Measurements from ENCODE around the gene MDC1.

Gene MDC1

DNA sequence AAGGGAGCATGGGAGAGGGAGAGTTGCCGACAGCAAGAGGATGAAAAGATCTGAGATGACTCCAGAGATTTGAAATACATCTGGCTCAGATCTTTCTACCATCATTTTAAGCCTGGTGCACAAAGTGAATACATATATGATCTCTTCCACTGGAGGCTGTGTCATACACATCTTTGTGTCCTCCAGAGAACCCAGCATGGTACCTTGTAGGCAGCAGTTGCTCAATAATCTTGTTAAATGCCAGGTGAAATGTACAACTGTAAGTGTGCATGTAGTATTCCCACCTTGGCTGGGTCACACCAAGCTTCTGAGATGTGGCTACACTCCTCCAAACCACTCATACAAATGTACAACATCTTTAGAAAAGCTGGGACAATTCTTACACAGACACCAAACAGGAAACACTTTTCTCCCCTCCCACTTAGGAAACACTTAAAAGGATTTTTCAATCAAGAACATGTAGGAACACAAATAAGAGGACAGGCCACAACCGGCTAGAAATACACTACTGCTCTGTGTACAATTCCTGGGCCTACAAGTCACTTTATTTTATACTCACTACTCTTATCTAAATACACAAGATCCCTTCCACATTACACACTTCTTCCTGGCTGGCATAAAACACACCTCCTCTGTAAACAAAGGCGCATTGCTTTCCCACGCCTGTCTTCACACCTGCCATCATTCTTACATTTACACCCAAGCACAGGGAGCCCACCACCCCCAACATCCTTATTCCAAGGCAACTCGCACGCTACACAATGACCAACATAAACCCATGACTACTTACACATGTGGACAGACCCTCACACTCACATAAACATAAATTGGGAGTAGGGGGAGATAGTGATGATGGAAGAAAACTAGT, 31.1 kb upstream of the MDC1 start:
- no peak for TF ChIP-seq CTCF (IDR thresholded peaks at IDR 0.05)

DNA sequence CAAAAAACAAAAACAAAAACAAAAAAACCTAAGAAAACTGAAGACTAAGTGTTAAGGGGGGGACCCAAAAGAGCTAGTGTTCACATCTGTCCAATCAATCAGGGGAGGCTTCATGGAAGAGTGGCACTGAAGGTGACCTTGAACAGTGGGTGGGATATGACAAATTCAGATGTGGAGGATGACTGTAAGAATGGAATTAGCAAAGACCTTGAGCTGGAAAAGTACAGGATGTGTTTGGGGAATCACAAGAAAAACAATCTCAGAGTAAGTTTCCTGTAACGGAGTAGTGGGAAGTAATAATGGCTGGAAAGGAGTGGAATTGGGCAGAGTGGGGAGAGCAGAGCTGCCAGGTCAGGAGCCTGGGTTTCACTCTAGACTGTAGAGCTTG, 30.2 kb upstream of the MDC1 start:
- TF ChIP-seq CTCF (IDR thresholded peaks at IDR 0.05), result no peak

GRCh38 chr6:30744054-30744805, 27.1 kb upstream of the MDC1 start, which contains the start of gene IER3:
Gene IER3, minus strand, starts transcription at chr6:30744547. Its CDS starts 29 bp downstream, at chr6:30744518.
- TF ChIP-seq CTCF (IDR thresholded peaks at IDR 0.05), result no peak

GRCh38 chr6:30743099-30744053, 26.3 kb upstream of the MDC1 start:
- no peak for TF ChIP-seq CTCF (IDR thresholded peaks at IDR 0.05)

GRCh38 chr6:30742316-30743098, 25.4 kb upstream of the MDC1 start, which contains the start of gene FLOT1:
Gene FLOT1, minus strand, starts transcription at chr6:30742687. Its CDS starts 498 bp downstream, at chr6:30742189.
- no peak for TF ChIP-seq CTCF (IDR thresholded peaks at IDR 0.05)

- TF ChIP-seq CTCF (IDR thresholded peaks at IDR 0.05), result no peak
Observed at GRCh38 chr6:30741789-30742315, 24.8 kb upstream of the MDC1 start.
